ENCODE results near the gene SAC3D1.

The SAC3D1 gene

DNA sequence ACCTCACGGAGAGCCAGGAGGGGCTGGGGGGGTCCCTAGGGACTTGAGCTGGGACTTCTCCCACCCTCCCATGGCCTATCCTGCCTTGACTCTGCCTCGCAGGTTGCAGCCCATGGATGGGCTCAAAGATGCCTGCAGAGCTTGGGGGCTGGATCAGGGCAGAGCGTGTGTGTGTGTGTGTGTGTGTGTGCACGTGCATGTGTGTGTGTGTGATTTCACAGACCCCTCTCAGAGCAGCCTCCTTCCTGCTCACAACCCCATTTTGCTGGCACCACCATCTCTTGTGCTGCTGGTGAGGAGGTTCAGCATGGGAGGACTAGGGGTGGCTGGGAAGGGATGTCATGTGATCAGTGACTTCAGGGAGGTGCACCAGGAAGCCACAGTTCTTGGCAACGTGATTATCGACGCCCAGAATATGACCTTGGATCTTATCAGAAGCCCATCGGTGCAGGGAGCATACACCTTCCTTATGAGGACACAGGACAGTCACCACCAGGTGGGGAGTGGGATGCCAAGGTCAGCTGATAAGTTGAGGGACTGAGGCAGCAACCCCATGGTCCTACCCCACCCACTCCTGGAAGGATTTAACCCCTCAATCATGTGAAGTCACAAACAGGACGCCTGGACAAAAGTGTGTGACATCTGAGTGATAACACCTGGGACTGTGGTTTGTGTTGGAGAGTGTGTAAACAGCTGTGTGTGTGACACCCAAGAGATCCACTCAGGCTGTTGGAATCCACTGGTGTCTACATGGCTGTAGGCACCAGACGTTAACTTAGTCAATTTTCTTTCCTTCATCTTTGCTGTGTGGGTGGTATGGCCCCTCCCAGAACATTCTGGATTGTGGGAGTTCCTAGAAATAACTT, 19.2 kb downstream of the SAC3D1 start:
- no peak for DNase-seq (ENCODE audit: low spot score)

DNA sequence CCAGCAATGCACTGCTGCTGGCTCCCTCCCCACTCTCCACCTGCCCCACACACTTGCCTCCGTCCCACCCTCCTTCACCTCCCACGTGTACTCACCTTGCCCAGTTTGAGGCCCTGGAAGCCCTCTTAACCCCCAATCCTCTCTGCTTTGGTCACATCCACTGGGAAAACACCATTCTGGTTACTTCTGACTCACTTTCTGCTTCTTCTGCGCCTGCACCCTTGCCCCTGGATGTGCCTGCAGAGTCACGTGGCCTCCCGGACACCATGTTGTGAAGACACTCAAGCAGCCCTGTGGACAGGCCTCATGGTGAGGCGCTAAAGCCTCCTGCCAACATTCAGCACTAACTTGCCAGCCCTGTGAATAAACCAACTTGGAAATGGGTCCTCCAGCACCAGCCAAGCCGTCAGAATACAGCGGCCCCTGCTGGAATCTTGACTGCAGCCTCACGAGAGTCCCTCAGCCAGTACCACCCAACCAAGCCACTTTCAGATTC, 20.0 kb downstream of the SAC3D1 start:
- DNase-seq (ENCODE audit: low spot score): no peak

DNA sequence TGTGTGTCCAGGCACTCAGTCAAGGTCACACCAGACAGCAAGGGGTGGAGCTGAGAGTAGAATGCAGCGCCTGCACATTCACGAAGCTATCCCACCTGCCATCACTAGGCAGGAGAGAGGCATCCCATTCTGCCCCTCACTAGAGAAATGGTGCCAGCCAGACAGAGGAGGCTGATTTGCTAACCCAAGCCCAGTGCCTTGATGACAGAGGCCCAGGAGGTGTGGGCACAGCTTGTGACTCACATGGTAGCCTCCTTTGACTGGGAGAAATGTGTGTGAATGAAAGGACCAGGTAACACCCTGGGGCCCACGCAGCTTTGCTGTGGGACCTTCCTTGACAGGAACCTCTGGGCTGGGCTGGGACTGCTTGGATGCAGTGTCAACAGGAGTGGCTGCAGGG, 22.5 kb downstream of the SAC3D1 start:
- DNase-seq (ENCODE audit: low spot score): no peak

DNA sequence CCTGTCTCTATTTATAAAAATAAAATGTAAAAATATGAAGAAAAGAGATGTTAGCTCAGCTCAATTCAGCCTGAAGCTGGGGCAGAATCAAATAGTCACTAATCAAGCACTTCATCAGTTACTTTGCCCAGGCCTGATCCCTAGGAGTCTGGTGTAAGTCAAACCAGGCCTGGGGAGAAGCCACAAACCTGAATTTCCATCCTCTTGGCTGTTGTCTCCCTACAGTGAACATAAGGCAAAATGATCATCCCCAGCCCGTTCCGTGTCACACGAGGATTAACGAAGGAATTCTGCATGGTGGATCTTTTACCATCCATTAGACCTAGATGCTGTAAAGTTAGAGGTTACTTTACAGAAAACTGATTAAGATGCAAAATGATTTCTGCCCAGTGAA, 23.8 kb downstream of the SAC3D1 start:
- DNase-seq (ENCODE audit: low spot score): no peak

DNA sequence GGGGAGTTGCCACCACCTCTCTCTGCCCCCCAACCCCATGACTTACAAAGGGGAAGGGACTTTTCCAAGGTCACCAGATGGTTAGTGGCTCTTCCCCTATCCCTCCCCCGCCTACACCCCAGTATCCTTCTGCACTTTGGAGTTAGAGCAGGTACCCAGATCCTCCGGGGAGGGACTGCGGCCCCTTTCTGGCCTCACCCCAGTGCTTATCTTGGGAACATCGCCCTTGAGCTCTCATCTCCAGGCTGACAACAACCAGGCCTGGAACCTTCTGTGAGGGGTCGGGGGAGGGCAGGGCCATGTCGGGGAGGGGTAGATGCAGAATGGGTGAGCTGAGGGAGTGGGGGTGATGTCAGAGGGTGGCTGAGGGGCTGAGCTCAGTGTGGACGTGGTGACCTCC, 24.8 kb downstream of the SAC3D1 start:
- no peak for DNase-seq (ENCODE audit: low spot score)

DNA sequence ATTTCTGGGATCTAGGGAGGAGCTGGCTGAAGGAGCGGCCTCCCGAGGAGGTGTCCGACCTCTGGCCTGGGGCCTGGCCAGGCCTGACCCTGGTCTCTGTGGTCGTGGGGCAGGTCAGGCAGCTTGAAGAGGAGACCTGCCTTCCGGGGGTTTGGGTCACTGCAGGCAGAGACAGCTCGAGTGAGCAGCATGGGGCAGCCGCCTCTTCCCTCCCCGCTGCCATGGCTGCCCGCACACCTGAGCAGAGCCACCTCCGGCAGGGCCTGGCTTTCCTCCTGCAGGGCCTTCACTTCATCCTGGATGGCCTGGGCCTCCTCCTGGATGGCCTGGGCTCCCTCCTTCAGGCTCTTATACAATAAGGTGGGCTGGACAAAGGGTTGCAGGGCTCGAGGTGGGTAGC, 25.3 kb downstream of the SAC3D1 start:
- DNase-seq (ENCODE audit: low spot score): no peak

DNA sequence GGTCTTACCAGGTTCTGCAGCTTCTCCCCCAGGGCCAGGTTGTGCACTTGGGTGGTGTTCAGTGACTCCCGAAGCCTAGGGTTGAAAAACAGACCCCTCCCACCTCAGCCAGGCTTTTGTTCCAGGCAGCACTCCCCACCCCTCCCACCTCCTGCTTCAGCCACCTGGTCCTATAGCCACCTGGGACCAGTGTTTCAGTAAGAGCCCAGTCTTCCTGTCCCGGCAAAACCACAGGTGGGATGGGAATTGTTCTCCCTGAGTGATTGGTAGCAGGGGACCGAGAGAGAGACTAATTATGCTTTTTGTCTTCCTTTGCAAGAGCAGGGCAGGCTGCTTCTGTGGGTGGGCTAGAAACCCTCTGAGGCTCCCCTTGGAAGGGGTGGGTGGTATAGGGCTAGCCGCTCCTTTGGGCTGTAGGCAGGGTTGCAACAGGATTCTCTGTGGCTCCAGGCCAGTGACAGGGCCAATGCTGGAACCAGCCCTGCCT, 25.8 kb downstream of the SAC3D1 start:
- no peak for DNase-seq (ENCODE audit: low spot score)

DNA sequence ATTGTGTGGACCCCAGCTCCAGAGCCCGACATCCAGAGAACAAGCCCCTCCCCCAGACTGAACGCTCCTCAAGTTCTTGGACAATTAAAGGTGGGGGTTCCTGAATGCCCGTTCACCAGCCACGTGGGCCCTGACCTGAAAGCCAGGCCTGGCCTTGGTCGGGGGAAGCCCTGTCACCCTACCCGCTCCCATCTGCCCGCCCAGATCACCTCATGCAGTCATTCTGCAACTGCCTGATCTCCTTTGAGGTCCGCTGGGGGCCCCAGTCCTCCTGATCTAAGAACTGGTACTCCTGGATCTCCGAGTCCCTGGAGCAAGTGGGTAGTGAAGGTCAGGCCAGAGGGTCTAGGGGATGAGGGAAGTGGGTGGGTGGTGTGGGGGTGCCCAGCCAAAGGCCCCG, 26.4 kb downstream of the SAC3D1 start:
- no peak for DNase-seq (ENCODE audit: low spot score)

DNA sequence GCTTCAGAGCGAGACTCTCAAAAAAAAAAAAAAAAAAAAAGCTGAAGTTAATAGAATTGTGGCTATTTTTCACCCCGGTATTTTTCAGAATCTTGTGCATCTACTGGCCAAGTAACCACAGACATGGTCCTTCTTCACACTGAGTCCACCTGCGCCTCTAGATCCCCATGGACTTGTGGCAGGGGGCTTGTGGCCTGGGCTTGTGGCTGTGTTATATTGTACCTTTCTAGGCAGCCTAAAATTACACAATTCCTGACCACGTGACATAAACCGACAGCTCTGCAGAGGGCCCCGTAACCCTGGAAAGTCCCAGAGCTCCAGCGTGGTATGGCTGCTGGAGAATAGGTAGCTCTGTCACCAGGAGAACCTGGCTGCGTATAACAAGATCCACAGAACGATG, 28.2 kb downstream of the SAC3D1 start:
- DNase-seq (ENCODE audit: low spot score): no peak

DNA sequence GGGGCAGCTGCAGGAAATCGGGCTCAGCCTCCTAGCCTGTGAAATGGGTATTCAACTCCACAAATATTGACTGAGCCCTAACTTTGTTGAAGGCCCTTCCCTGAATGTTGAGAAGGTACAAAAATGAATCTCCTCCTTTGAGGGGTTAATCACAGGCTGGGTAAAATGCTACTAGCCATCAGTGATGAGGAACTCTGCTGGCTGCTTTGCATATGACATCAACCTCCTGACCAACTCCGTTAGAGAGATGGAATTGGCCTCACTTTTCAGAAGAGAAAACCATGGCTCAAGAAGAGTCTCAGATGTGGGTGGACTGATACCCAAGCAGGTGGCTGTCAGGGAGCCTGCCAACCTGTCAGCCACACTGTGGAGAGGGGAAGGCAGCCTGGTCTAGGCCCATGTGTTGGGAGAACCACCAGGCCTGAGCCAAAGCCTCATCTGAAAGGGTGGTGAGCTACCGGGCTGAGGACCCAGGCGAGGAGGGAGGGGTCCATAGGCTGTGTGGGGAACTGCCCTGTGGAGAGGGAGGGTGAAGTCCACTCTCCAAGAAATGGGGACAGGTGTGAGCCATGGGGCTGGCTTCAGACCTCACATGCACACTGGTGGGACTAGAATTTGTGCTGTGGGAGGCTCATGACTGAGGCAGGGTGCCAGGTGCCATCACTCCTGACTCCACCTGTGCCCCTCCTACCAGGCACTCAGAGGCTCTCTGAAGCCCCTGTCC, 31.1 kb downstream of the SAC3D1 start:
- DNase-seq (ENCODE audit: low spot score): no peak

DNA sequence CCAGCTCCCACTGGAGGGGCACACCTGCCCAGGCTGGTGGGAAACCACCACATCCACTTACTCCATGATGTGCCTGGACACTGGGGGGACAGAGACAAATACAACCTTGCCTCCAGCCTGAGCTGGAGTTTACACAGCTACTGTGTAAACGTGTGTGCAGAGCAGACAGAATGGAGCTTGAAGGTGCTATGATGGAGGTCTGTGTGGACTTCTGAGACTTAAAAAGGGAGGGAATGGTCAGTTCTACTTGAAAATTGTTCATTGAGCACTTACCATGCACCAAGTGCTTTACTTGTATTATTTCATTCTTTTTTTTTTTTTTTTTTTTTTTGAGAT, 31.6 kb downstream of the SAC3D1 start:
- no peak for DNase-seq (ENCODE audit: low spot score)

DNA sequence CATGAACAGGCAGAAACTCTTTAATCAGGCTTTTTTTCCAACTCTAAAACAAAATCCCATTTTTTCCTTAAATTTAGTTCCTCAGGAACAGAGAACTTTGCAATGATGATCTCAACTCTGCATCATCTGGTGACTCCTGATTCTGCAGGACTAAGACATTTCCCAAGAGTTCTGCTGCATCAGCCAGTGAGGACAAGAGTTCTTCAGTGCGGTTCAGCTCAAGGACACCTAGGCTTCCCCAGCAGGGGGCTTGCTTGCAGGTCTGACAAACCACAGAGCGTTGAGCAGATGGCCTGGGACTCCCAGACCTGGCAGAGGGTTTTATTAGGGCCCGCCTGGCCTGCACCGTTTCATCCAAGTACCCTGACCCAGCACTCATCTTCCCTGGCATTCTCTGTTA, 36.4 kb downstream of the SAC3D1 start:
- no peak for DNase-seq (ENCODE audit: low spot score)

DNA sequence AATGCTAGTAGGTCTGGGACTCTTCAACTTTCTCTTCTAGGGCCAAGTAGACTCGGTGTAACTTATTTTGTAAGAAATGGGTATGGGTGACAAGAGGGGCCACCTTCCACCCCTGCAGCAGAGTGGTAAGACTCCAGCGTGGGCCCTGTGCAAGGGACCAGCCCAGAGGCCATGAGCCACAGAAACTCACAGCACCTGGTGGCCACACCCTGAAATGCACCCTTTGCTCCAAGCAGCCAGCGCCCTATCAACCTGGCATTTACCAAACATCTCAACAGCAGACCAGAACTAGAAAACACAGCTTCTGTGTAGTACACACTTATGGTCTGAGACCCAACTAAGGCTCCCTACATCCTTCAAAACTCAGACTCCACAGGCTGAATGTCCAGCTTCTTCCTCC, 37.1 kb downstream of the SAC3D1 start:
- DNase-seq (ENCODE audit: low spot score): peak; percentile 51

DNA sequence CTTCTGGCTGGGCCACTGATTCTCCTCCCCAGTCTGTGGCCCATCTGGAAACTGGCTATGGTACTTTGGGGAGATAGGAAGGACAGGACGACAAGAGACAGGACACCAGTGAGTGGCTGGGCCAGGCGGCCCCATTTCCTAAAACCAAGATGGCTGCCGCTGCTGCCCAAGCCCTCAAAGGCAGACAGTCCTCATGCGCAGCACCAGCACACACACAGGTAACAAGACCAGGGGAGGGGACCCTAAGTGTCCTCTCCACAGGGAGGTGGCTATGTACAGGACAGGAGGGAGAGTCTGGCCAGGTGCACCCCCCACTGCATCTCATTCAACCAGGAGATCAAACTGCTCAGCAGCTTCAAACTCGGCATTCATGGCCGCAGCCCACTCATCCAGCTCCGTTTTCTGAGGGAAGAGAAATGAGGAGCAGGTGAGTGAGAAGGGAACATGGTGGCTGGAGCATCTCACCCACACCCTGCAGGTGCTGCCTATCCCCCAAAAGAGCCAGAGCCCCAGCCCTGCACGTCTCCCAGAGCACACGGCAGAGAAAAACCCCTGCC, 37.9 kb downstream of the SAC3D1 start:
- DNase-seq (ENCODE audit: low spot score): no peak

DNA sequence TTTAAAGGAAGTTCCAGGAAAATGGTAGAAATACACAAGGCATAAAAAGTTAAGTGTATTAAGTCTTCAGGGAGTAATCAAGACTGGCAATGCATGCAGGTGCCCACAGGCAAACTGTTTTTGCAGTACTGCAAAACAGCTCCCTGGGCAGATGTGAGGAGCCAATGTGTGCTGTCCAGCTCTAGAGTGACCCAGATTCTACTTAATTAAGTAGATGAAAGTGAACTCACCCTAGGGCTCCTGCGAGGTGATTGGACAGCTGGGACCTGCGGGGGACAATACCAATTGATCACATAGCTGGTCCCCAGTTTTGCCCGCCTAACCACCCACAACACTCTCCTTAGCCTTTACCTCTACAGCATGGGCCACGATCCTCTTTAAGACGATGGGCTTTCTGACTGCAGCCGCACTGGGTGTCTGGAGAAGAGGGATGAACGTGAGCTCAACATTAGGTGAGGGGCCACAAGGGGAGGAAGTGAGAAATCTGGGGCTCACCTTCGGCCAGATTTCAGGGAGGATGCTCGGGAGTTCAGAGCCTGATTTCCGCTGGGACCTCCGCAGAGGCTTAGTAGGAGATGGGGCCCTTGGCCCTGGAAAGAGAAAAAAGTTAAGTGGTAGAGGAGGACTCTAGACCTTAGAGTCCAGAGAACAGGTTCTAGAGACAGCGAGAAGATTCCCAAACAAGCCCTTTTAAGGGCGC, 42.3 kb downstream of the SAC3D1 start:
- DNase-seq (ENCODE audit: low spot score): no peak

DNA sequence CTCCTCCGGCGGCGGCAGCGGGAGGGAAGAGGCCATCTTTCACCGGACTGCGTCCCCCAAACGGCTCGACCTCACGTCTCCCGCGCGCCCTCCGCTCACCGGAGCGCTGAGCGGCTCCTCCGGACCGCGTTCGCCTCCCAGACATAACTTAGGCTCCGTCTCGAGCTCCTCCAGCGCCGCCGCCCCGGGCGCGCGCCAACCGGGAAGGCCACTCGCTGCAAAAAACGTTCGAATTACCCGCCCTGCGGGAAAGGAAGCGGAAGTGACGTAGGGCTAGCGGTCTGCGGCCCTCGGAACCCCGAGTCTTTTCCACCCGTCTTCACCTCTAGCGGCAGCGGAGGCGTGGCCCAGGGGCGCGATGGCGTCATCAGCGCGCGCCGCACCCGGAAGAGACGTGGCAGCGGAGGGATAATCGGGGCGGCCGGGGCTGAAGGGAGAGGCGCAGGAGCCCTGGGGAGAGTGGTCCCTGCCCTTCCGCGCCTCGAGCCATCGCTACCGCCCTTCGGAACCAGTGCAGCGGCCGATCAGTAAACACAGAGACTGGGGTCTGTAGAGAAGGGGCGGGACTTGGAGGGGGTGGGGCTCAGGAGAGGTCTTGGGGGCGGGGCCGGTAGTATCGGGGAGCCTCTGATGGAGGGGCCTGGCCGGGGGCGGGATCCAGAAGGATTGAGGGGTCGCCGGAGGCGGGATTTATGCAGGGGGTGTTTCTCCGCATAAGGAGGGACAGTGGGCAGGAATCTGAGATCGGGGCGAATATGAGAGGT, 43.0 kb downstream of the SAC3D1 start, which contains the start of the genes CDCA5 and ZFPL1:
Gene CDCA5 (minus strand): TSS at position 207 of the 764 bp plus-strand sequence. CDS start 62 bp downstream, at position 145.
Gene ZFPL1 (plus strand): TSS at position 389 of the 764 bp plus-strand sequence. CDS start 477 bp downstream, outside the sequence.
- DNase-seq (ENCODE audit: low spot score): peak; percentile 100

DNA sequence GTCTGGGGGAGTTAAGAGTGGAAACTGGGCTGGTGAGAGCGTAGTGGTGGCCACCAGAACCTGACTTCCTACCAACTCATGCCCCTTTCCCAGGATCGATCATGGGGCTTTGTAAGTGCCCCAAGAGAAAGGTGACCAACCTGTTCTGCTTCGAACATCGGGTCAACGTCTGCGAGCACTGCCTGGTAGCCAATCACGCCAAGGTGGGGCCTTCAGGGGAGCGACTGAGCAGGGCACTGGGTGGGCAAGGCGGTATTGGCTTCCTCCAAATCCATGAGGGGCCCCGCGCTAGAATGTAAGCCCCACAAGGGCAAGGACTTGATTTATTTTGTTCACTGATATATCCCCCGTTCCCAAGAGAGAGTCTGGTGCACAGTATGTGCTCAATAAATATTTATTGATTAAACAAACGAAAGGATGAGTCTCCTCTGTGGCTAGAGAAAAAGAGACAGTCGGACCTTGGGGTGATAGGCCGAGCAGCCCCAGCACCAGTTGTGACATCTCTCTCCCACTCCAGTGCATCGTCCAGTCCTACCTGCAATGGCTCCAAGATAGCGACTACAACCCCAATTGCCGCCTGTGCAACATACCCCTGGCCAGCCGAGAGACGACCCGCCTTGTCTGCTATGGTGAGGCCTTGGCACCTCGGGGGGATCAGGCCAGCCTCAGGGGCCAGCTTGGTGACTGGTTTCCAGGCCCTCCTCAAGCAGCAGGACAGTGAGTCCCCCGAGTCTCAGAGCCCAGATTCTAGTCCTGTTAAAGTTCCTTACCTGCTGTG, 43.8 kb downstream of the SAC3D1 start:
- DNase-seq (ENCODE audit: low spot score): no peak

DNA sequence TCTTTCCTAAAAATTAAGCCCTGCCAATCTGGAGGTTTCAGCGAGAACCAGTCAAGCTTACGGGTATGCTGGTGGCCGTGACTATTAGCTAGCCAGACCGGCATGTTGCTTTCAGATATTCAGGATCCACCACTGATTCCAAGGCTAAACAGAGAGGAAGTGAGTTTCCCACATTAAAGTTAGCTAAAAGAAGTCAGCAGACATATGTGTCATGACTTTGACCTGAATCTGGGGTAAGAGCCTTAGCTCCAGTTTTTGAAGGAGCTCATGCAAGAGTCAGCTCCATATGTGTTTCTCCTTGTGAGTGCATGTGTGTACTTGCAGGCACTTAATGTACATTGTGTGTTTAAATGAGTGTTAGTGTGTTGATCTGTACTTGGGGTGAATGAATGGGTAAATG, 44.4 kb downstream of the SAC3D1 start:
- DNase-seq (ENCODE audit: low spot score): no peak

DNA sequence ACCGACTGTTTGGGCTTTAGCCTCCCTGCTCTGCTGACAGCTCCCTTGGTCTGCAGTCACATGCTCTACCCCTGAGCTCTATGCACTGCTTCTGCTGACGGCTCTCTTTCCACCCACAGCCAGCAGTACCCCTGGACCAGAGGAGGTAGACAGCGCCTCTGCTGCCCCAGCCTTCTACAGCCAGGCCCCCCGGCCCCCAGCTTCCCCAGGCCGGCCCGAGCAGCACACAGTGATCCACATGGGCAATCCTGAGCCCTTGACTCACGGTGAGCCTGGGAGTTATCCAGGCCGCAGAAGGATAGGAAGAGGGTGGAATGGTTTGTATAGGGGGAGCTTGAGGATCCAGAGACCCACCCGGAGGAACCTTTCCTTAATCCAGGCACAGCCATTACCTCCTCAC, 45.8 kb downstream of the SAC3D1 start:
- DNase-seq (ENCODE audit: low spot score): no peak

DNA sequence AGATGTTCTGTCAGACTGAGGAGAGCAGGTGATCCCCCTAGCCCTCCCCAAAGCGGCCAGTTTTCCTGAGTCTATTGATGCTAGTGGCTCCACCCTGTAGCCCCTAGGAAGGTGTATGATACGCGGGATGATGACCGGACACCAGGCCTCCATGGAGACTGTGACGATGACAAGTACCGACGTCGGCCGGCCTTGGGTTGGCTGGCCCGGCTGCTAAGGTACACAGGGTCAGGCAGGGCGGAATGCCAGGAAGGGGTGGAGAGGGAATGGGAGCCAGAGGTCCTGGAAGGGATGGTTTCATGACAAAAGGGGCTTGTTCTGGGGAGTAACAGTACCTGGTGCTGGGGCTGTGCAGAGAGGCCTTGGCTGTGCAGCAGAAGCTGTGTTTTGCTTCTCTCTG, 46.2 kb downstream of the SAC3D1 start:
- no peak for DNase-seq (ENCODE audit: low spot score)

DNA sequence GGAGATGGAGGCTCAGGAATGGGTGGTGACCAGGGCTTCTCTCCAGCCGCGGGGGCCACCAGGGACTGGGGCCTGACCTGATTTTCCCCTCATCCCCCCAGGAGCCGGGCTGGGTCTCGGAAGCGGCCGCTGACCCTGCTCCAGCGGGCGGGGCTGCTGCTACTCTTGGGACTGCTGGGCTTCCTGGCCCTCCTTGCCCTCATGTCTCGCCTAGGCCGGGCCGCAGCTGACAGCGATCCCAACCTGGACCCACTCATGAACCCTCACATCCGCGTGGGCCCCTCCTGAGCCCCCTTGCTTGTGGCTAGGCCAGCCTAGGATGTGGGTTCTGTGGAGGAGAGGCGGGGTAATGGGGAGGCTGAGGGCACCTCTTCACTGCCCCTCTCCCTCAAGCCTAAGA, 46.8 kb downstream of the SAC3D1 start:
- DNase-seq (ENCODE audit: low spot score): no peak
